NOMO-1 treated with dmso at 0.1 percent for 144 hours (cell line): ENCODE measurements around the gene C11orf86.

Source experiments
- DNase-seq: peaks from one replicate; lab custom pipeline; 2025; ENCODE audit not compliant: unreplicated experiment; lab: John Stamatoyannopoulos, UW

C11orf86 gene

DNA sequence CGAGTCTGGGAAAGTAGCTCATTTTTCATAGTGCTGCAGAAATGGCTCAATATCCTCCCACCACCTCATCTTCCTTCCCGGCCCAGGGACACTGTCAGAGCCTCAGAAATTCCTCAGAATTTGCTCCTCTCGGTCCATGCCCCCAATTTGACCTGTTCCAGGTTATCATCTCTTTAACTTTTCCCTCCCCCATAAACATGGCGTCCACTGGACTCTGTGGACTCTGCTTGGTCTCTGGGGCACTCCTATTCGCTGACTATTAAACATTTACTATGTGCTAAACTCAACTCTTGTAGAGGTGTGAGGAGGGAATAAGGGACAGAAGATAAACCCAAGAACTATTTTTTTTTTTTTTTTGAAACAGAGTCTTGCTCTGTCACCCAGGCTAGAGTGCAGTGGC lies 8.8 kb upstream of the C11orf86 start:
- DNase-seq, result no peak

DNA sequence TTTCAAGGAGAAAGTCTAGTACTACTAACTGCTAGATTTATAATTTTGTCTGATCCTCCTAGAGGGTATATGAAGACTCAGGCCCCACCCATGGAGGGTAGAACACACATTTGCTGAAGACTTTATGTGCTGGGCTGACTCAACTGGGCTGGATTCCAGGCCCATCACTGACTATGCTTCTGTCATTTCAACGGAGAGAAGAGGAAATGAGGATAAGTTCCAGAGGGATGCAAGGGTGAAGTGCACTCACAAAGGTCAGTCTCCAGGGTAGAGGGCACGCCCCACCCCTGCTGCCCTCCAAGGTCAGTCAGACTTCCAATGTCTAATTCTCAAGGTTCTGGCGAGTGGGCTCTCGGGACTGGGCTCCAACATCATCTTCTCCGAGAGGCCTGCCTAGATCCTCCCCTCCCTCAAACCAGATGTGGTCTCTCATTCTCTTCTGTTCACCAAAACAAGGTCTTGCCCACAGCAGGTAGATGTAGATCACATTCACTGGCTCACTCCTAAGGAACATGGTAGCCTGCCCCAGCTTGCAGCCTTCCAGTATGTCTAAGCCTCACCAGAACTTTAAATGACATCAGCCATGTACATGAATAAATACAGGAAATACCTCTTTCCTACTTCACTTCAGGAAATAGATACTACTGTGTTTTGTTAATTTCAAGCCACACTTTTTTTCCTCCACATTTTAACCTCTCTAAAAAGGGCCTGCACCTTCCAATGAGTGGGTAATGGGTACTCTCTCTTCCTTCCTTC lies 7.3 kb upstream of the C11orf86 start:
- DNase-seq, result no peak

DNA sequence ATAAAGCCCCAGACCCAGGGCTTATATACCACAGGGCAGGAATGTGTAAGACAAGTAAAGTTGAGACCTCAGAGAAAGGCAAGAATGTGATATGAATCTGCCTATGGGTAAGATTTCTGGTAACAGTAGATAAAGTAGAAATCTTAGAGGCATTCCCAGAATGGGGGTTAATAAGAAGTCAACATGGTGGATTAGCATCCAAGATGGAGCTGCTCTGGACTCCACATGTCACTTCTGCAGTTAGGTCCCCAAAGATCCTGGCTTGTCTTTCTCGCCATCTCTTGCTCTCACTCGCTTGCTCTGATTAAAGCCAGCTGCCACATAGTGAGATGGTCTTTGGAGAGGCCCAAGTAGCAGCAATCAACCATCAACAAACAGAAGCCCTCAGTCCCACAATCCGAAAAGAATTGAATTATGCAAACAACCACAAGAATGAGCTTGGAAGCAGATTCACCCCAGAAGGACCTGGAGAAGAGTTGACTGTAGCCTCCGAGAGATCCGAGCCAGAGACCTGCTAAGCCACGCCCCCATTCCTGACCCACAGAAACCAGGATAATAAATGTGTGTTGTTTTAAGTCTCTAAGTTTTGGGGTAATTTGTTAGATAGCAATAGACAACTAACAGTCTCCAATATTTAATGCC lies 5.4 kb upstream of the C11orf86 start:
- no peak for DNase-seq

DNA sequence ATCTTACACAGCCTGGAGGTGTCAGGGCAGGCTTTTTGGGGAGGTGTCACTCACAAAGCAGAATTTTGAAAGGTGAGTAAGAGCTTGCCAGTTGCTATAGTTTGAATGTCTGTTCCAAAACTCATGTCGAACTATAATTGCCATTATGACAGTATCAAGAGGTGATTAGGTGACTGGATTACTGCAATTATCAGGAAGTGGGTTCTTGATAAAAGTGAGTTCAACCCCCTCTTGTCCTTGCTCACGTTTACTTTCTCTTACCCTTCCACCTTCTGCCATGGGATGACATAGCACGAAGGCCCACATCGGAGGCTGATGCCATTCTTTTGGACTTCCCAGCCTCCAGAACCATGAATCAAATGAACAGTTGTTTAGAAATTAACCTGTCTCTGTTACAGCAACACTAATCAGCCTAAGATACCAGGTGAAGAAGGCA lies 4.7 kb upstream of the C11orf86 start:
- DNase-seq, result no peak

DNA sequence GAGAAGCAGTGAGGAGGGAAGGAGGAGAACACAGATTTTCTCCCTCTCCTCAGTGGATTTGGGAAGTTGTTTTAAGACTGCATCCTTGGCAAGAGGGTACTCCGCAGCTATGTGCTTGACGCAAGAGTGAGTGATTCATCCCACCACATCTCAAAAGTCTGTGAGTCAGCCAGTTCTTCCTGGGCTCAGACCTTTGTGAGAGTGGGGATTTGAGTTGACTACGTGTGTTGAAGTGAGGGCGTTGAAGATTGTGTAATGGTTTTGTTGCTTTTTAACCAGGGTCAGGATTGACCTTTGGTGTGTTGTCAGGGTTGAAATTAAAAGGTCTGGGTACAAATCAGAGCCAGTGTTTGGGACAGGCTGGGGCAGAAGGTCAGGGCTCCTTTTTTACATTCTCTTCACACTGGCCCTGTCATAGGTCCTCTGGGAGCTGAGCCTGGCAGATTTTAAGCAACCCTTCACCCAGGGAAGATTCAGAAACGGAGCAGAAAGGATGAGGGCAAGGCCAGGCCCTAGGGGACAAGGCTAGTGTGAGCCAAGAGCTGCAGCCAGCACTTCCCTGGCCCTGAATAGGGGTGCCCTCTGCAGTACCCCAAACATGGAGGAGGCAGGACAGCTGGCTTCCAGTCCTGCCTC lies 4.2 kb upstream of the C11orf86 start:
- DNase-seq, result peak; percentile 94

DNA sequence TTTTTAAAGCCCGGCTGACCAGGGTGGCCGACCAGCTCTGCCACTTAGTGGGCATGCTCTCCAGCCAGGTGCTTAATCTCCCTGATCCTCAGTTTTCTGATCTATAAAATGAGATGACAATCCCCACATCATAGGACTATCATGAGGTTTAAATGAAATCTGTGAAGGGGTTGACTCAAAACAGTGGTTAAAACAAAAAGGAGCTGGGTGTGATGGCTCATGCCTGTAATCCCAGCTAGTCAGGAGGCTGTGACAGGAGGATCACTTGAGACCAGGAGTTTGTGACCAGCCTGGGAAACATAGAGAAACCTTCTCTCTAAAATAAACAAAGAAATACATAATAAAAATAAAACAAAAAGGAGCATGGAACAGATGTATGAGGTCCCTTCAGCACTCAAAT lies 3.6 kb upstream of the C11orf86 start:
- no peak for DNase-seq

DNA sequence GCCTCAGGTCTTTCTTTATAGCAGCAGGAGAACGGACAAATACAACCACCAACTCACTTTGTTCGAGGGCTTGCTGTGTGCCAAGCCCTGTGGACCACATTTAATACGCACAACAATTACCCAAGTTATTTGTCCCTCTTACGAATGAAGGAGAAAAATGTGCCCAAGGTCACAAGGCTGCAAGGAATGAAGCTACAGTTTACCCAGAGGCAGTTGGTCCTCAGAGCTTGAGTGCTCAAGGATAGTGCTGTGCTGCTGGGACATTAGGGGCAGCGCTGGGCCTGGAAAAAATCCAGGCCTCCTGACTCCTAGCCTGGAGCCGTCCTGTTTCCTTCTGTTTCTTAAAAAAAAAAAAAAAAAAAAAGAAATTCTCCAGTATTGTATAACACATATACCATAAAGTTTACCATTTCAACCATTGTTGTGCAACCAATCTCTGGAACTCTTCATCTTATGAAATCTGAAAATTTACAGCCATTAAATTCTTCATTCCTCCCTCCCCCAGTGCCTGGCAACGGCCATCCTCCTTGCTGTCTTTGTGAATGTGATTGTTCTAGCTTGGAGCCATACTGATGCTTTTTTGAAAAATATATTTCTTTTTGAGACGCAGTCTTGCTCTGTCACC lies 1.0 kb upstream of the C11orf86 start:
- DNase-seq, result peak; percentile 31

DNA sequence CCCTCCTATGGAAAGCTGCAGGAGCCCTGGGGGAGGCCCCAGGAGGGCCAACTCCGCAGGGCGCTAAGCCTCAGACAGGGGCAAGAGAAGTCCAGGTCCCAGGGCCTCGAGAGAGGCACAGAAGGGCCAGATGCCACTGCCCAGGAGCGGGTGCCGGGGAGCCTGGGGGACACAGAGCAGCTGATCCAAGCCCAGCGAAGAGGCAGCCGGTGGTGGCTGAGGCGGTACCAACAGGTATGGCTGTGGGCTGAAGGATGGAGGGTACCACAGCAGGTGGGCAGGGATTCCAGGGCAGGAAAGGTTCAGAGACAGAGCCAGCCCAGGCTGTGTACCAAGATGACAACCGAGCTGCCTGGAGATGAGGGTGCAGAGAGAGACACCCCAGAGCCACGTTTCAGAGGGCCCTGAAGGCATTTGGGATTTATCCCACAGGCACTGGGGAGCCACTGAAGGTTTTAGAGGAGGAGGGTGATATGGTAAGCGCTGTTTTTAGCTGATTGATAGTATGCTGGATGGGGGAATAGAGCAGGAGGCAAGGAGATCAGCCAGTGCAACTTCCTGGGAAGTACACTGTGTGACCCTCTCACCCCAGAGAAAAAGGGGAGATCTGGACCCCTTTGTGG lies 412 bp downstream of the C11orf86 start:
- no peak for DNase-seq

DNA sequence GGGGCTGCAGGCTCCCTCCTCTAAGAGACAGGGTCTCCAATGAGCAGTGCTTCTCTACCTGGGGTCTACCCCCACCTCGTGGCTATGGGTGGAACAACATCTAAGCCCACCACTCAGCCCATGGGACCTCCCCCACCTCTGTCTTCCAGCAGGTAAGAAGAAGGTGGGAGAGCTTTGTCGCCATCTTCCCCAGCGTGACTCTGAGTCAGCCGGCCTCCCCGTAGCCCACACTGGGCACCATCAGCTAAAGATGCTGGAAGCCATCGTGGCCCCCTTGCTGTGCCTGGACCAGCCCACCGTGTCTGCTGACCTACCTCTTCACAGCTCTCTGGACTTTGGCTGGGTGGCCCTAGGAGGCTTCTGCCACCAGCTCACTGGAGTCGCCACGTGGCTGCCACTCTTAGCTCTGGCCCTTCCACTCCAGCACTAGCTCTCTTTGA lies 944 bp downstream of the C11orf86 start:
- no peak for DNase-seq

DNA sequence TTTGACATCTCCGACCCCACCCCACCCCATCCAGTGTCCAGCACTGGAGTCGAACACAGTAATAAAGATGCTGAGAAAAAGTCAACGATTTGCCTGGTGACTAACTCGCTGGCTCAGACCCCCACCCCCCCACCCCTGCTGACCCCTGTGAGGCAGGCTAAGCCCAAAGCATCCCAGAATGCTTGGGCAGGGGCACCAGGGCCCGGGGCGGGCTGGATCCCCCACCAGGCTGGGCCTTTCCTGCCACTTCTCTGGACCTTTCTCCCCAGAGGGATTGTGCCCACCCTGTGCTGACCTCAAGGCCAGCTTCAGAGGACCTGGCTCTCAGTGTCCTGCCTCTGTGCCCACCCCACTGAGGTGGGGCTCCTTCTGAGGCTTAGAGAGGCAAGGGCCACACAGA lies 1.8 kb downstream of the C11orf86 start:
- DNase-seq, result no peak

DNA sequence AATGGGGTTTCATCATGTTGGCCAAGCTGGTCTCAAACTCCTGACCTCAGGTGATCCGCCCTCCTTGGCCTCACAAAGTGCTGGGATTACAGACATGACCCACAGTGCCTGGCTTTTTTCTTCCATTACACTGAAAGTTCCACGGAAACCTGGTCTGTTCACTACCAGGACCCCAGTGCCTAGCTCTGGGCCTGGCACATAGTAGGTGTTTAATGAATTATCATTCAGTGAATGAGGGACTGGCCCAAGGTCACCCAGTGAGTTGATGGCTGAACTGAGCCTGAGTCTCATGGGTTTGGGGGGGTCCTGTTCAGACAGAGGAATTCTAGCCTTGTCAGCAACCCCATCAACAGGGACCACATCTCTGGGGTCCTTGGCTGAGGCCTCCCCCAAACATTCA lies 3.1 kb downstream of the C11orf86 start:
- DNase-seq, result no peak

DNA sequence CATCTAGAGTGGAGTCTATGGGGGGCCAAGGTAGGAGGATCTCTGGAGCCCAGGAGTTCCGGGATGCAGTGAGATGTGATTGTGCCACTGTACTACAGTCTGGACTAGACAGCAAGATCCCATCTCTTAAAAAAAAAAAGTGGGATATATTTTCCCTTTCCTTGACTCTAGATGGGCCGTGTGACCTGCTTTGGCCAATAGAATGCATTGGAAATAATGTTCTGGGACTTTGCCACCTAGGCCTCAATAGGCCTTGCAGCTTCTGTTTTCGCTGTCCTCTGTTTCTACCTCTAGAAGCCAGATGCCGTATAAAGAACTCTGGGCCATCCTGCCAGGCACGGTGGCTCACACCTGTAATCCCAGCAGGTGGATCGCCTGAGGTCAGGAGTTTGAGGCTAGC lies 3.6 kb downstream of the C11orf86 start:
- DNase-seq, result no peak

DNA sequence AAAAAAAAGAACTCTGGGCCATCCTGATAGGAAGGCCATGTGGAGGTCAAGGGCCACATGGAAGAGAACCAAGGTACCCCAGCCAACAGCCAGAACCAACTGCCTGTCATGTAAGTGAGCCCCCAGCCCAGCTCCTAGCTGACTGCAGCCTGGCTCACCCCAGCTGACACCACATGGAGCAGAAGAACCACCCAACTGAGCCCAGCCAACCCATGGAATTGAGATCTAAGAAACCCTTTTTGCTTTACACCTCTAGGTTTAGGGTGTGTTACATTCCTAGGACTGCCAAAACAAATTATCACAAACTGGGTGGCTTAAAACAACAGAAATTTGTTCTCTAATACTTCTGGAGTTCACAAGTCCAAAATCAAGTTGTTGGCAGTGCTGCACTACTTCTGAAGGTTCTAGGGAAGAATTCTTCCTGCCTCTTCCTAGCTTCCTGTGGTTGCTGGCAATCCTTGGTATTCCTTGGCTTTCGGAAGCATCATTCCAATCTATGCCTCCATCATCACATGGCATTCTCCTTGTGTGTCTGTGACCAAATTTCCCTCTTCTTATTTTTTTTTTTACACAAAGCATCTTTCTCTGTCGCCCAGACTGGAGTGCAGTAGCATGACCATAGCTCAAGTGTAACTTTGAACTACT lies 4.4 kb downstream of the C11orf86 start:
- no peak for DNase-seq

DNA sequence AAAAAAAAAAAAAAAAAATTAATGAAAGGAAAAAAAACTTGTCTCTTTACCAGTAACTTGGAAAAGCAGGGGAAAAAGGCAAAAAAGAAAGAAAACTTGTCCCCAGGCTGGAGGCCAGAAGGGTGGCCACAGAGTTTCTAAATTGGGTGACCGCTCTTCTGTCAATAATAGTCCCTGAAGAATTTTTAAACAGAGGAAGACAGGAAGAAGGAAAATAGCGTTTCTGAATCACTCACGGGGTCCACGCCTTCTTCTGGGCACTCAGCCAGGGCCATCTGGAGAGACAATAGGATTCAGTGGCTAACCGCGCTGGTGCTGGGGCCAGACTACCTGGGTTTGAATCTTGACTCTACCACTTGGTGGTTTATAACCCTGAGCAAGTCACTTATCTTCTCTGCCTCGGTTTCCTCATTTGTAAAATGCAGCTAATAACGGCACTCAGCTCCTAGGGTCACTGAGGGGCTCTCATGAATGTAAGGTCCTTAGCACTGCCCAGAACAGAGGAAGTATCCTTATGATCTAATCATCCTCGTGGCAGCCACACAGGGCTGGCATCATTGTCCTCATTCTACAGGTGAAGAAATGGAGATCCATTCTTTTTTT lies 7.0 kb downstream of the C11orf86 start:
- peak; percentile 62 for DNase-seq

DNA sequence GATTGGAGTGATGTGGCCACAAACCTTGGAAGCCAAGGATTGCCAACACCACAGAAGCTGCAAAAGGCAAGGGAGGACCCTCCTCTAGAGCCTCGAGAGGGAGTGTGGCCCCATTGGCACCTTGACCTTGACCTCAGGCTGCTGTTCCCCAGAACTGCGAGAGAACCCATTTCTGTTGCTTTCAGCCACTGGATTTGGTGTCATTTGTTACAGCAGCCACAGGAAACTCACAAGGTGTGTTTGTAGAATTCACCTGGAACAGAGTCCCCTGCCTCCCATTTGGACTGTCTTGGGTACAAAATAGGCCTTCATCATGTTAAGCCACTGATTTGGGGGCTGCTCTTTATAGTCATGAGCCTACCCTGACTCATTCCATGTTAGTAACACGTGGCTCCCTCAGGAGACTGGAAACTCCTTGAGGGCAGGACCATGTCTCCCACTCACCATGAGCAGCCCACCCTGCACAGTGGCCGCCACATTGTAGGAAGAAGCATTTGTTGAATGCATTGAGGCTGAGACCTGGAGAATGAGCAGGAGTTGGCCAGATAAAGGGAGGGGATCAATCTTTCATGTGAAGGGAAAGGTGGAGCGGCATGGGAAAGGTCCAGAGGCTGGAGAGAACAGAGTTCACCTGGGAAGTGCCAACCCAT lies 8.3 kb downstream of the C11orf86 start:
- DNase-seq, result no peak

DNA sequence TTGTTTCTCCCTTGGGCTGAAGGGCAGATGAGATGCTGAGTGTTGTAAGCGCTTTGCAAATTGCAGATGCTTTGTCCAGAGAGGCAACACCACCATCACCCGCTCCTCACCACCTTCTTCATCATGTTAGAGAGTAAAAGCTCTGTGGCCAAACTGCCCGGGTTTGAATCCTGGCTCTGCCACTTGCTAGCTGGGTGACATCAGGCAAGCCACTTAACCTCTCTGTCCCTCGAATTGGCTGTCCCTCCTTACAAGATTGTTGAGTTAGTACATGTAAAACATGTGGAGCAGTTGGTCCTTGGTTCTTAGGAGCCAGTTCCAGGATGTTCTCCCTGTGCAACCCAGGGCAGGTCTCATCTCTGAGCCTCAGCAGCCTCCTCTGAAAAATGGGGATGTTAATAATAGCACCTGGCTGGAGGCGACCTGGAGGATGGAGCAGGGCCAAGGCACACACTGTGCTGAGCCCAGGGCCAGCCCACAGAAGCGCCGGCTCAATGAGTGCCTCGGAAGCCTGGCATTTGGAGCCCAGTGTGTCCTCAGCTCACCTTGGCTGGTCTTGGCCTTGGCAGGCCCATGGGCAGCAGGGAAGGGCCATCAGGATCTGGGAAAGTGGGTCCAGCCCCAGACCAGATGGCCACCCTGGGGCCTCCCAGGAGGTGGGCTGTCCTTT lies 10.5 kb downstream of the C11orf86 start:
- no peak for DNase-seq

DNA sequence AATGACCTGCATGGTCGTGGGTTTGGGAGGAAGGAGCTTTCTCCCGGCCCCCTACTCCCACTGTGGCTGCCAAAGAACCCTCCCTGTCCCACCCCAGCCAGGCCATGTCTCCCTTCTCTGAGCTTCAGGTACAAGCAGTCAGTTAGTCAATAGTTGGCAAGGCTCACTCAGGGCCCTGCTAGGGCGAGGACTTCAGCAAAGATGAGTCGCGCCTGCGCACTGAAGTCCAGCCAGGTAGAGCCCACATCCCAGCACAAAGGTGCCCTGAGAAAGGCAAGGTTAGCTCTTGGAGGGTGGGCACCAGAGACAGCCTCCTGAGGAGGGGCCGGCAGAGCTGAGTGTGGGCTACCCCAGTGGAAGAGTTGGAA lies 11.1 kb downstream of the C11orf86 start:
- no peak for DNase-seq

DNA sequence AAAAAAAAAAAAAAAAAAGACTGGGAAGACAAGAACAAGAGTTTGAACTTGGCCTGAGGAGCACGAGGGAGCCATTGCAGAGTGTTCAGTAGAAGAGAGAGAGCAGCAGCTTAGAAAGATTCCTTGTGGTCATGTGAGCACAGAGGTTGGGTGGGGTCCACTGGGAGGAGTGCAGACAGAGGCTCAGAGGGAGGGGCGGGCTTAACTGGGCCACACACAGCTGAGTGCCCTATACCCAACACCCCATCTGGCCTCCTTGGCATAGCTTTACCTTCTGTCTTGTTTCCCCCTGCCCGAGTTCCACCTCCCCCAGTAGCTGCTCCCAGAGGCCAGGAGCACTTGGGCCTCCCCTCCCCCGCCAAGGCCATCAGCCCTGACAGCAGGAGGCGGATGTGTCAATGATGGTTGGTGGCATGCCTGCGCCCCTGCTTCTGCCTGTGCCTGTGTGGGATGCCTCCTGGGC lies 12.1 kb downstream of the C11orf86 start:
- no peak for DNase-seq

DNA sequence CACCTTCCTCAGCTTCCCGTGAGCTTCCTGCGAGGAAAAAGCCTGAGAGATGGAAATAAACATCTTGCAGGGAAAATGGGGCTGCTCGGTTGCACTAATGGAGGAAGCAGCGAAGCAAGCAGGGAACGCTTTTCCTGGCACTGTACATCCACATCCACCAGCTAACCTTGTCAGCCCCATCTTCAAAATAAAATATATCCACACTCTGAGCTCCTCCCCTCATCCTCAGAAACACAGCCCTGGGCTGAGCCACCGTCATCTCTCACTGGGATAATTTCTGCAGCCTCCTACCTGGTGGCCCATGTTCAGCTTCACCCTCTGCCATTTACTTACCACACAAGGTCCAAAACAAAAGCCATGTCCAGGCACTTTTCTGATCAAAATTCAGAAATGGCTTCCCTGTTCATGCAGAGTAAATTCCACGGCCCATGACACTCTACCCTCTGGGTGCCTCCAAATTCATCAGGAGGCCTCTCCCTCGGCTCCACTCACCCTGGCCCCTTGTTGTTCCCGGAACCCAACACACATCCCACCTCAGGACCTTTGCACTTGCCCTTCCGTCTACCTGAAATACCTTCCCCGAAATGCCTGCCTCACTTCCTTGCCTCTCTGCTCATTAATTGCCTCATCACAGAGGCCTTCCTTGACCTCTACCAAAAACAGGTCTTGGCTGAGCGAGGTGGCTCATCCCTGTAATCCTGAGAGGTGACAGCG lies 13.0 kb downstream of the C11orf86 start:
- DNase-seq, result no peak
